IPS DF 4.7 (cell line): ENCODE results near the gene RACK1.
"Not testable (repeated sequence)": the region's sequence is repeated elsewhere in the genome, so short reads cannot be mapped to it uniquely, and the experiment has no call there.

Source experiments
- DNase-seq: peaks from one replicate; pipeline ENCODE4 v3.0.0-alpha.2; 2013; ENCODE audit warnings: low spot score; ENCODE audit errors: extremely low read depth

RACK1 gene

DNA sequence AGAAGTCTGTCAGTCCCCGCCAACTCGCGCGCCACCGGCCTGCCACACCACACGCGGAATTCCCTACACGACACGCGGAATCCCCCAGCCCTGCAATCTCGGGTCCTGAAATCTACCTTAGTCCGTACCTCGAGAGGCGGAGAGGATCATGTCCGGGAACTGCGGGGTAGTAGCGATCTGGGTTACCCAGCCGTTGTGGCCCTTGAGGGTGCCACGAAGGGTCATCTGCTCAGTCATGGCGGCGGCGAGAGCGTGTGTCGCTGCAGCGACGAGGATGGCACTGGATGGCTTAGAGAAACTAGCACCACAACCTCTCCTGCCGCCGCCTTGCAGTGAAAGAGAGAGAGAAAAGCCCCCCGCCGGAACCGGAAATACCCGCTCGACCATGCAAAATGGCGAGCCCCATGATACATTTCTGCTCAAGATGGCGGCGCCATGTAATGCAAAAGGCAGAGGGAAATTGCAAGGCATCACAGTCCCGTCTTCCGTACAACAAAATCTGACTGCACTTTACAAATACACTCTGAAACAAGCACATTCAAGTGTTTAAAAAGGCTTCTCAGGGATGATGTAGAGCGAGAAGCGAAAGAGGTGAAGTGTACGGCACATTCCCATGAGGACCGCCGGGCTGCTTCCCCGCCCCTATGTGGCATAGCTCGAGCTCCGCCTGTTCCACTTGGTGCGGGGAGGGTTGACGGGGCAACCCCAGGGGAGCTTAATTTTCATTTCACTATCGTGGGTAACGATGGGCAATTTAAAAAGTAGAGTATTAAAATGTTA is at the start of gene RACK1:
RACK1 (minus strand) TSS at position 343 of the 780 bp plus-strand sequence; CDS start at position 237, 106 bp downstream.
- DNase-seq = no peak

- DNase-seq = not testable (repeated sequence)
Observed at GRCh38 chr5:181287331-181287730, 43.6 kb upstream of the RACK1 start.

- not testable (repeated sequence) for DNase-seq
Observed at GRCh38 chr5:181285962-181286705, 42.4 kb upstream of the RACK1 start.

DNA sequence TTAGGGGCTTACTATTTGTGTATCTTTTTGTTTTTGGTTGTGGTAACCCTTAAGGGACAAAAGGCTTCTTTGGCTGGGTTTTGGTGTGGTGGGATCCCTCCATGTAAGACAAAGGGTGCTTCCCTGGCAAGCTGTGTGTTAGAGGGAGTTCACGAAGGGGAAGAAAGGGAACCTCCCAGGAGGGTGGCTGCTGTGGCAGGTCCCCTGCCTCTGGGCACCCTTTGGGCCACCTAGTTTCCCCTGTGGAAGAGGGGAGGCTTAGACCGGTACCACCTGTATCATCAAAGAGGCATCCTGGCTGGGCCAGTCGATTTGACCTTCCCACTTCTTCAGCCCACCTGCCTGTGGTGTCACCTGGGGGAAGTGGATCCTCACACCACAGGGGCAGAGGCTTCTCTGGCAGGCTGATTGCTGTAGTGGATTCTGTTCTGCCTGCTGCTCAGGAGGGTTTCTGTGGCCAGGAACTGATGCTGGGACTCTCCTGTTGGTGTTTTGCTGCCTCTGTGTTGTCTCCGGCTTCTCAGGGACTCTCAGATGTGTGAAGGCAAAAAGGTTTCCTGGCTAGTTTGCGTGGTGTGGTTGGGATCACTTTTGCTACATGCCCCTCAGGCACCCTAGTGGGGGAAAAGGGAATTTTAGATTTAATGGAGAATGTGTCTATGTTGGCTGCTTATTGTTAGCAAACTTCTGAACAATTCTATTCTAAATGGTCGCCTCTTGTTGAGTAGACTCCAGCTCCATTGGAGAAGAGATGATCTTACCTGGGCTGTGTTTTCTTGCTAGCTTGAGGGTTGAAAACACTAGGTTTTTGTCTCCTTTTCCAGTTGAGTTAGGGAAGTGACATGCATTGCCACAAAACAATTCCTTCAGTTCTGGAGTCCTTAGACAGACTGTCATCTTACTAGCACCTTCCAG is 40.4 kb upstream of the RACK1 start:
- DNase-seq = not testable (repeated sequence)

GRCh38 chr5:181283347-181283746 is 39.6 kb upstream of the RACK1 start:
- DNase-seq = no peak

GRCh38 chr5:181282874-181283273 is 39.2 kb upstream of the RACK1 start:
- no peak for DNase-seq

- DNase-seq = not testable (repeated sequence)
Observed at GRCh38 chr5:181282415-181282814, 38.7 kb upstream of the RACK1 start.

- DNase-seq = no peak
Observed at GRCh38 chr5:181281984-181282316, 38.2 kb upstream of the RACK1 start.

DNA sequence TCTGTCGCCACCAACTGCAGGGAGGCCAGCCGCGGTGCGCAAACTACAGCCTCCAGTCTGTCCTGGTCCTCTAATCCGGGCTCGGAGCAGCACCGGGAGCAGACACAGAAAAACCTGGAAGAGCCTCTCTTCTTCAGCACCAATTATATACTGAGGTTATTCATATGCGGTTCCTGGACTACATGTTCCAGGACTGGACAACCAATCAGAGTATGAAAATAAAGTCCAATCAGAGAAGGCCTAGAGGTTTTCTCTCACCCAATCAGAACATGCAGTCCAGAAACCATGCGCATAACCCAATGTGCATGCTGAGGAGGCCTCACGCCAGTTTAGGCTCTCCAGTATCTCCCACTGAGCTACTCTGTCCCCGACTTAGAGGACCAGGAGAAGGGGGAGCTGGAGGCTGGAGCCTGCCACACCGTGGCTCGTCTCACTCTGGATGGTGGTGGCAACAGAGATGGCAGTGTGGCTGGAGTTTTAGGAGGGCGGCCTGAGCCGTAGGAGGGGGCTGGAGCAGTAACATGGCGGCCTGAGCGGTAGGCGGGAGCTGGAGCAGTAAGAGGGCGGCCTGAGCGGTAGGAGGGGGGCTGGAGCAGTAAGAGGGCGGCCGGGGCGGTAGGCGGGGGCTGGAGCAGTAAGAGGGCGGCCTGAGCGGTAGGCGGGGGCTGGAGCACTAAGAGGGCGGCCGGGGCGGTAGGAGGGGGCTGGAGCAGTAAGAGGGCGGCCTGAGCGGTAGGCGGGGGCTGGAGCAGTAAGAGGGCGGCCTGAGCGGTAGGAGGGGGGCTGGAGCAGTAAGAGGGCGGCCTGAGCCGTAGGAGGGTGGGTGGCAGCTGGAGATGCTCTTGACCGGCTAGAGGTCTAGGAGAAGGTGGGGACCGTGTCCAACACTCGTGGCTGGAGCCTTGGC is 37.6 kb upstream of the RACK1 start:
- no peak for DNase-seq

DNA sequence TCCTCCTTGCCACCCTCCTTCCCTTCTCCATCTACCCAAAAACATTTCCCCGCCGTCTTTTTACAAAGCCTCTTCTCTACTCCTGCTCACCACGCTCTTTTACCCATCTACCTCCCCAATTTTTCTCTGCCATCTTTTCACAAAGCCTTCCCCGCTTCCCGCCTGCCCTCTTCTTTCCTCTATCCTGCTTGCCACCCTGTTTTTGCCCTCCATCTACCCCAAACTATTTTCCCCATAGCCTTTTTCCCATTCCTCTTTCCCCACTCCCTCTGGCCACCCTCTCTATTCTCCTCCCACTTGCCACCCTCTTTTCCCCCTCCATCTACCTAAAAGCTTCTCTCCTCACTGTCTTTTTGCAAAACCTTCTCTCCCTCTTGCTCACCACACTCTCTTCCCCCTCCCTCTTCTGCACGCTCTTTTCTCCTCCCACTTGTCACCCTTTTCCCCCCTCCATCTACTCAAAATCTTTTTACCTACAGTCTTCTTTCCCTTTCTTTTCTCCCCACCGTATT is 36.6 kb upstream of the RACK1 start:
- no peak for DNase-seq

- not testable (repeated sequence) for DNase-seq
Observed at GRCh38 chr5:181273433-181273744, 29.7 kb upstream of the RACK1 start.

- no peak for DNase-seq
Observed at GRCh38 chr5:181271081-181271480, 27.4 kb upstream of the RACK1 start.

DNA sequence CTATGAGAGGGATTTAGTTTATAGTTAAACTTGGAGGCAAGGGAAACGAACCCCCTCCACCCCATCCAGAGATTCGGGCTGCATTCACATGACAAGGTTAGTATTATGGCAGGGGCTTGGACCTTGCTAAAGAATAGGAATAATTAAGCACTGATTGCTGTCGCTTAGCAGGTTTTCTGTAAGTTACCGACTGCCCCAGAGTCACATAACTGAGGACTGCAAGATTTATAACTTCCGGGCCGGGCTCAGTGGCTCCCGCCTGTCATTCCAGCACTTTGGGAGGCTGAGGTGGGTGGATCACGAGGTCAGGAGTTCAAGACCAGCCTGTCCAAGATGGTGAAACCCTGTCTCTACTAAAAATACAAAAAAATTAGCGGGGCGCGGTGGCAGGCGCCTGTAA is 24.2 kb upstream of the RACK1 start:
- DNase-seq = not testable (repeated sequence)

DNA sequence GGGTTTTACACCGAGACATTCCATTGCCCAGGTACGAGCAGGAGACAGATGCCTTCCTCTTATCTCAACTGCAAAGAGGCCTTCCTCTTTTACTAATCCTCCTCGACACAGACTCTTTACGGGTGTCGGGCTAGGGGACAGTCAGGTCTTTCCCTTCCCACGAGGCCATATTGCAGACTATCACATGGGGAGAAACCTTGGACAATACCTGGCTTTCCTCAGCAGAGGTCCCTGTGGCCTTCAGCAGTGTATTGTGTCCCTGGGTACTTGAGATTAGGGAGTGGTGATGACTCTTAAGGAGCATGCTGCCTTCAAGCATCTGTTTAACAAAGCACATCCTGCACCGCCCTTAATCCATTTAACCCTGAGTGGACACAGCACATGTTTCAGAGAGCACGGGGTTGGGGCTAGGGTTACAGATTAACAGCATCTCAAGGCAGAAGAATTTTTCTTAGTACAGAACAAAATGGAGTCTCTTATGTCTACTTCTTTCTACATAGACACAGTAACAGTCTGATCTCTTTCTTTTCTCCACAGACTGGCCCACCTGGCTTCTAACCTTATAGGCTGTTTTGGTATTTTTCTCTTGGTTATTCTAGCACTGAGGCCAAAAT is 23.7 kb upstream of the RACK1 start:
- DNase-seq = not testable (repeated sequence)

- DNase-seq = no peak
Observed at GRCh38 chr5:181265092-181265671, 21.5 kb upstream of the RACK1 start.

- no peak for DNase-seq
Observed at GRCh38 chr5:181263633-181264032, 19.9 kb upstream of the RACK1 start.

DNA sequence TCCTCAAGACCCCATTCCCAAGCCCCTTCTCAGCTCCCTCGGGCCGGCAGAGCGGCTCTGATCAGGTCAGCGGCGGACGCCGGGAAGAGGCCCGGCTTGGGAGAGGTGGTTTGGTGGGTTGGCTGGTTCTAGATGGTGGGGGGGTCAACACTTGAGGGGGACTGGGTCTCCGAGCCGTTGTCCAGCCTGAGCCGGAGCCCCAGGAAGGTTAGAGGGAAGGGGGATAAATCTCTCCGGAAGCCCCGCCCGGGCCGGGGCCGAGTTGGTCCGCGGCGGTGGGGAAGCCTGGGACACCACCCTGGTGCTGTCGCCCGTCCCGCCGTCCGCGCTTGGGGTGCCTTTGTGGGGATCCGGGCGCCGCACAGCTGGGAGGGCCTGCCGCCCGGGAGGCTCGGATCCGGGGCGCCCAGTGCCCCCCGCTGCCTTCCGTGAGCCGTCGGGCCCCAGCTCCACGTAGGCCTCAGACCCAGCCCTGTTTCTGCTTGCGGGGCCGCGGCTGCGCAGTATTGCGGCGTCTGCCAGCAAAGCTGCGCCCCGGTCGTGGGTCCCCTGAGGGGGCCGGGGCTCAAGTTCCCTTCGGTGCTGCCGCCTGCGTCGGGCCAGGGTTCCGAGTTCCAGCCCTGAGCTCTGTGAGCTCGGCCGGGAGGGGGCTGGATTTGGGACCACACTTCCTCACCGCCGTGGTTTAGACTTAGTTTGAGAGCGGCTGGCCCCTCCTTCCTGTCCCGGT is 17.8 kb upstream of the RACK1 start:
- DNase-seq = no peak

- DNase-seq = no peak
Observed at GRCh38 chr5:181260720-181261319, 17.1 kb upstream of the RACK1 start, which contains the start of gene TRIM52. Gene TRIM52, minus strand, starts transcription at chr5:181261143. Its CDS starts 330 bp downstream, at chr5:181260813.
